Activated T-cell treated with anti-CD3 and anti-CD28 coated beads, Interleukin-2, amount 50 U/mL, for 4 hours (primary cell): ENCODE results near the gene ENTPD6. TPM values are rescaled to one million over a fixed set of nuclear protein-coding genes. Genes with fewer than 3 reads are reported as not detected.
"Not testable (repeated sequence)": the region's sequence is repeated elsewhere in the genome, so short reads cannot be mapped to it uniquely, and the experiment has no call there.

Experiments
- ATAC-seq, 2 donors: fragments of 200-7000 bp; cut with Tn5 transposase; one replicate each; pipeline ENCODE4 v1.10.0; 2021
- DNase-seq: peaks from one replicate; pipeline ENCODE4 v3.0.0-alpha.2; 2020
- H3K27me3 Mint-ChIP-seq: one replicate; pipeline ENCODE4 v1.8.0; 2021; ENCODE audit warnings: low read depth, mixed read lengths
- H3K36me3 Mint-ChIP-seq: one replicate; pipeline ENCODE4 v1.8.0; 2022; ENCODE audit warnings: mixed read lengths; ENCODE audit not compliant: insufficient read depth
- H3K4me1 Mint-ChIP-seq: one replicate; pipeline ENCODE4 v1.8.0; 2021; ENCODE audit warnings: low read depth, mixed read lengths
- H3K4me3 Mint-ChIP-seq: one replicate; pipeline ENCODE4 v1.8.0; 2021; ENCODE audit warnings: mild to moderate bottlenecking, moderate library complexity, mixed read lengths
- H3K9me3 Mint-ChIP-seq: one replicate; pipeline ENCODE4 v1.8.0; 2021; ENCODE audit warnings: mixed read lengths
- total RNA-seq, 3 donors: library from RNA; stranded (reverse); gene quantifications; one replicate each; pipeline ENCODE4 v1.2.1, GENCODE V29; 2021

Gene ENTPD6
- total RNA-seq: 10 to 100 TPM; 43.4 to 51.2 (median 47.1) TPM

DNA sequence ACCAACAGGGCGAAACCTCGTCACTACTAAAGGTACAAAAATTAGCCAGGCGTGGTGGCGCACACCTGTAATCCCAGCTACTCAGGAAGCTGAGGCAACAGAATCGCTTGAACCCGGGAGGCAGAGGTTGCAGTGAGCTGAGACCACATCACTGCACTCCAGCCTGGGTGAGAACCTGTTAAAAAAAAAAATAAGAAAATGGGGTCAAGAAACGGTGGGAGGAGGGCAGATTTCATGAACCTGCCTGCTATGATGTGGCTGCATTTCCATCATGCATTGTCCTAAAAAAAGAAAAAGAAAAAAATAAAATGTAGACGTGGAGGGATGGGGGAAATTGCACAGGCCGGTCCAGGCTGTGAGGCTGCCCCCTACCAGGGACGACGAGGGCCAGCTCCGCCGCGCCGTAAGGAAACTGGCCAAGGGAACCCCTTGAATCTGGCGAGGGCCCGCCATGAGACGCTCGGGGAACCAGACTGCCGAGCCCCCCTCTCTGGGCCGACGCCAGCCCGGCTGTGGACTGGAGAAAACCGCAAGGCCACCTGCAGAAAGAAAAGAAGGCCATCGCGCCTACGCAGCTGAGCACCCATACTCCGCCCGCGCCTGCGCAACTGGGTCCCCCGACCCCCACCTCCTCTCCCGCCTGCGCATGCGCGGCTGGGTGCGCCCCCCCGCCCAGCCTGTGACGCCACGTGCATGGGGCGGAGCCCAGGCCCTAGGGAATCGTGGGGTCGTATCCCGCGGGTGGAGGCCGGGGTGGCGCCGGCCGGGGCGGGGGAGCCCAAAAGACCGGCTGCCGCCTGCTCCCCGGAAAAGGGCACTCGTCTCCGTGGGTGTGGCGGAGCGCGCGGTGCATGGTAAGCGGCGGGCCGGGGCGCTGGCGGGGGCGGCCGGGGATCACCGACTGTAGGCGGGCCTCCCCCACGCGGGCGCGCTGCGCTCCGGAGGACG lies at the start of gene ENTPD6:
Gene ENTPD6, plus strand, starts transcription at position 699 of the 948 bp plus-strand sequence. CDS start 10,825 bp downstream, outside the sequence.
- DNase-seq (peak; percentile 89), ATAC-seq (peak; percentile 83 to 84)
- no peaks in the 10 kb centered on the region for H3K9me3 Mint-ChIP-seq
- peak within 1 kb of the TSS; percentile 86 for H3K4me3 Mint-ChIP-seq
- peaks cover 36% of the 10 kb centered on the region for H3K4me1 Mint-ChIP-seq
- H3K36me3 Mint-ChIP-seq: no peaks in the 10 kb centered on the region
- no peaks in the 10 kb centered on the region for H3K27me3 Mint-ChIP-seq

DNA sequence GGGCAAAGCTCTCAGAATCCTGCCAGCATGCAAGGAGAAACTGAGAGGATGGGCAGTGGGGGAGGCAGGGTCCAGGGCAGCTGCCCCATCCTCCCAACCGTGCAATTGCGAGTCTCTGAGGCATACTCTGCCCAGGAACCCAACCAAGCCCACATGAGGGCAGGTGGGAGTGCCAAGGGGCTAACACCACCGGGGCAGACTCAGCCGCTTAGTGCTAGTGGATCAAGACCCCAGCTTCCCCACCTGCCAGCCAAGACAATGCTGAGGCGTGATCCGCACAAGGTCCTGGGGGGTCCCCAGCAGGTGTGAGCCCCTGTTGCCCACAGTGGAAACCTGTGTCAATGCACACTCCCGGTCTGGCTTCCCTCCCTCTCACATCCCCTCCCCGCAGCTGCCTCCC lies 48.5 kb upstream of the ENTPD6 start:
- Mint-ChIP-seq H3K9me3 (no peaks in the 10 kb centered on the region), H3K36me3 (no peaks in the 10 kb centered on the region), H3K4me3 (no peak overlapping the region), H3K27me3 (peaks cover 17% of the 10 kb centered on the region), H3K4me1 (peaks cover 4% of the 10 kb centered on the region)
- DNase-seq: no peak
- ATAC-seq: no peak

DNA sequence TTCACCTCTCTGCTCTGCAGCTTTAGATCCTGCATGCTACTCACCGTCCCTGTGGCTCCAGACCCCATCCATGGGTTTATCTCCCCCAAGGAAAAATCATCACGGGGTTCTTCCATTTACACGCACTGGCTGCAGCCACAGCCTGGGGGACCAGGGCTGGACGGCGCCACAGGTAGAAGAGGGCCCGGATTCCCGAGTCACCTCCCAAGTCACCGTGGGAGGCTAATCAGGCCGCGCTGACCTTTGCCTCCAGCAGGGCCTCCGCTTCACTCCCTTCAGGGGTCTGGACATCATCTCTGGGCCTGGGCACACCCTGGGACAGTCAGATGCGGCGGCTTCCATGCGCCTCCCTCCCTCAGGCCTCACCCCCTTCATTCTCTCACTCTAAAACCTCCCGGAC lies 47.8 kb upstream of the ENTPD6 start:
- no peak overlapping the region for H3K4me3 Mint-ChIP-seq
- no peaks in the 10 kb centered on the region for H3K9me3 Mint-ChIP-seq
- H3K27me3 Mint-ChIP-seq: peaks cover 17% of the 10 kb centered on the region
- DNase-seq (no peak), ATAC-seq (no peak)
- peaks cover 4% of the 10 kb centered on the region for H3K4me1 Mint-ChIP-seq
- no peaks in the 10 kb centered on the region for H3K36me3 Mint-ChIP-seq

DNA sequence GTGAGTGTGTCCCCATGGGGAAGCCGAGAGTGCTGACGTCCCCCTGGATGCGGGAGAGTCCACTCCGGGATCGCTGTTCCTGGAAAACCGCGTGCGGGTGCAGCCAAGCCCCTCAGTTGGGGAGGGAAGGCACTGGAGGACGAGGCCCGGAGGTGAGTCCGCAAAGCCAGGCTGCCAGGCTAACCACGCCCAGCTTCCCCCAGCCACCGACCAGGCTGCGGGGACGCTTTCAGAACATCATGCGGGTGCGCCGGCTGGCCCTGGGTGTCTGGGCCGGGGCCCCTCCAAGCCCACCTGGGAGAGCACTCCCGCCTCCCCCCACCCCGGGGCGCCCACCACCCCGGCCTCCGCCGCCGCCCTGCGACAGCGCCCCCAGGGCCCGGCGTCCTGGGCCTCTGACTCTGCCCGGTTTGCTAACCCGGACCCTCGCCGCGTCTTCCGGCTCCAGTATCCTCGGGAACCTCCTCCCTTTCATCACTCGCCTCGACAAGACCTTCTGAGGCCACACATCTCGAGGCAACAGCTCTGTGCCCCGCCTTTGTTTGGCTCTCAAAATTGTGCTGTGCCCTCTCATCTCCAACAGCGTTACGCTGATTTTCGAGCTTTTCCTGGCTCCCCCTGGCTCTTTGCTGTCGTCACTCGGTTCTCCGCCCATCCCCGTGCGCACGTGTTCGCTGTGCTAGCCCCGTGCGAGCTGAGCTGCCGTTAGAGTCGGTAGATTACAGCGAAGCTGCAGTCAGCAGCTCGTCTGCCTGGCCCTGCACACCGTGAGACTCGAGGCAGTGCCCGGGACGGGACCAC lies 47.1 kb upstream of the ENTPD6 start:
- ATAC-seq: peak; percentile 87 to 91
- no peaks in the 10 kb centered on the region for H3K9me3 Mint-ChIP-seq

DNA sequence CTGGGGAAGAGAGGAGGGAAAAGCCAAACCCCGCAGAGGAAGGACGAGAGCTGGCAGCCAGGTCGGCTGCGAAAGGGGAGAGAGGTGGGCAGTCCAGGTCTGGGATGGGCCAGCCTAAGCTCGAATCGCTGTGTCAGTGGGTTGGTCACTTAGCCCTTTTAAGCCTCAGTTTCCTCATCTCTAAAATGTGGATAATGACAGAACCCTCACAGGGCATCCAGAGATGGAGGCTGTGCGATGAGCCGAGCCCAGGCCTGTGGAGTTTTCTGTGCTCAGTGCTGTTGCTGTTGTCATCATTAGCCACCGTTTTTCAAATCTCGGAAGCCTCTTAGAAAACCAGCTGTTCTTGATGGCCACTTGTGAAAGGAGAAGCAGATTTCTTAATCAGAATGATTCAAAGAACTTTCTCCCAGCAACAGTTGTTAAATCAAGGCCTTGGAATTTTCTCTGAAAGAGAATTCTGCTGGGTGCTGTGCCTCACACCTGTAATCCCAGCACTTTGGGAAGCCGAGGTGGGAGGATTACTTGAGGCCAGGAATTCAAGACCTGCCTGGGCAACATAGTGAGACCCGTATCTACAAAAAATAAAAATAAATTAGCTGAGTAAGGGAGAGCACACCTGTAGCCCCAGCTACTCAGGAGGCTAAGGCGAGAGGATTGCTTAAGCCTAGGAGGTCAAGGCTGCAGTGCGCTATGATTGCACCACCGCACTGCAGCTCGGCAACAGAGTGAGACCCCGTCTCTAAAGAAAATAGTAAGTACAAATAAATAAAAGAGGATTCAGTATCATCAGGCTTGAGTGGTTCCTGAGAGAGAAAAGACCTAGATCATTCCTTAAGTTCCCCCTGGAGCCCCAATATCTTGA lies 46.3 kb upstream of the ENTPD6 start:
- Mint-ChIP-seq H3K36me3 (no peaks in the 10 kb centered on the region), H3K9me3 (no peaks in the 10 kb centered on the region), H3K27me3 (peaks cover 17% of the 10 kb centered on the region), H3K4me1 (peaks cover 4% of the 10 kb centered on the region), H3K4me3 (peak overlapping the region; percentile 85)
- no peak for ATAC-seq
- DNase-seq: no peak

More for the DNA sequence above, 47.1 kb upstream of the ENTPD6 start:
- peaks cover 4% of the 10 kb centered on the region for H3K4me1 Mint-ChIP-seq
- no peaks in the 10 kb centered on the region for H3K36me3 Mint-ChIP-seq
- peak; percentile 67 for DNase-seq
- peaks cover 17% of the 10 kb centered on the region for H3K27me3 Mint-ChIP-seq
- H3K4me3 Mint-ChIP-seq: peak overlapping the region; percentile 85

DNA sequence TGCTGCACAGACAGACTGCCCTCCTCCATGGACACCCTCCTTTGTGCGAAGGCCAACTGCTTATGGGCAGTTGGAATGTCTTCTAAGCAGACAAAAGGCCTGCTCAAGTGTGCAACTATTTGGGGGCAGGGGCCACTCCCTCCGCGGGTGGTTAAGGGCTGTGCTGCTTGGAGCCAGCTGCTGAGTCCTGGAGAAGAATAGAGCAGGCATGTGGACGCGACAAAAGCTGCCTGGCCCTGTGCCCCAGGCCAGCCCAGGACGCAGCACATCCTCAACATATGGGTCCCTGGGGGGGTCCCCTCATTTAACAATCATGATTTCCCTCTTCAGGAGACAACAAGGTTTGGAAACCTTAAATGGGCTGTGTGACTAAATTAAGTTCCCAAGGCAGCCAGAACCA lies 45.5 kb upstream of the ENTPD6 start:
- Mint-ChIP-seq H3K36me3 (no peaks in the 10 kb centered on the region), H3K9me3 (no peaks in the 10 kb centered on the region), H3K4me1 (peaks cover 4% of the 10 kb centered on the region), H3K4me3 (no peak overlapping the region), H3K27me3 (peaks cover 17% of the 10 kb centered on the region)
- DNase-seq: no peak
- no peak for ATAC-seq

DNA sequence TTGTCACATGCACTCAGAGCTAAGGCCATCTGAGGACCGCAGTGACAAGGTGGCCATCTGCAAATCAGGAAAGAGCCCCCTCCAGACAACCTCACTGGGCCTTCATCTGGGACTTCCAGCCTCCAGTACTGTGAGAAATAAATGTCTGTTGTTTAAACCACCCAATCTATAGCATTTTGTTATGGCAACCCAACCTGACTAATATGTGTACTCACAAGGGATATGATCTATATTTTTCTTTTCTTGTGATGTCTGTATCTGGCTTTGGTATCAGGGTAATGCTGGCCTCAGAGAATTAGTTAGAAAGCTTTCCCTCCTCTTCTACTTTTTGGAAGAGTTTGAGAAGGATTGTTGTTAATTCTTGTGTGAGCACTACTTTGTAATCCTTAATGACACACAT lies 37.5 kb upstream of the ENTPD6 start:
- H3K4me3 Mint-ChIP-seq: no peak overlapping the region
- H3K36me3 Mint-ChIP-seq: no peaks in the 10 kb centered on the region
- peaks cover 6% of the 10 kb centered on the region for H3K27me3 Mint-ChIP-seq
- no peak for ATAC-seq
- H3K9me3 Mint-ChIP-seq: no peaks in the 10 kb centered on the region
- peaks cover 12% of the 10 kb centered on the region for H3K4me1 Mint-ChIP-seq
- no peak for DNase-seq

DNA sequence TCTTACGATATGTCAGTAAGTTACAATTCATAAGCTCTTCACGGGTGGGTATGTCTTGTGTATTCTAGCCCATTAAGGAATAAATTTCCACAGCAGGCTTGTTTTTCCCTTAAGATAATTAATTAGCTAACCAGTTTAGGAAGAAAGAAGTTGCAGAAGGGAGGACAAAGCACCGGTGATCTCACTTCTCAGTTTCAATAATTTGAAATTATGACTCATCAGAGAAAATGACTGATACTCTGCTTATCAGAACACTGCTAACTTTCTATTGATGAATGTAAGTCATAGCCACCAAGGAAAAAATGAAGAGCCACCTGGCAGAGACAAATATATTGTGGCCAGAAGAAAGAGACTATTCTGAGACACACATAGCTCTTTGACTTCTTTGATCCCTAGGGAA lies 35.0 kb upstream of the ENTPD6 start:
- peaks cover 6% of the 10 kb centered on the region for H3K27me3 Mint-ChIP-seq
- H3K4me1 Mint-ChIP-seq: peaks cover 12% of the 10 kb centered on the region
- no peaks in the 10 kb centered on the region for H3K9me3 Mint-ChIP-seq
- ATAC-seq (peak; percentile 86 to 92), DNase-seq (no peak)
- no peak overlapping the region for H3K4me3 Mint-ChIP-seq
- H3K36me3 Mint-ChIP-seq: no peaks in the 10 kb centered on the region

DNA sequence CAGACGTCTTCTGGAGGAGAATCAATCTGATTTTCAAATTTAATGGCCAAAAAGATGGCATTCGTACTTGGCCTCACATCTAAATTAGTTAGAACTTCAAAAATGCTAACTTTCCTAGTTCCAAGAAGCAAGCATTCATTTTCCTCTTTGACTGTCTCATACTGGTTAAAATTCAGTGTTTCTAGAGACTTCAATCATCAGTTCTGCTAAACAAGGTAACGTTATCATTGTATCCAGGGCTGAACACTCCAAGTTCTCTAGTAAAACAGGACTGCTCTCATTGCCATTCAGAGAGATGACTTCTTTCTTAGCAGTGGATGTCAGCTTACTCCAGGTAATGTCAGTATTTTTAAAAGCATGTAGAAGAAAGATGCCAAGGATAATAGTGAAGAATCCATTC lies 34.6 kb upstream of the ENTPD6 start:
- Mint-ChIP-seq H3K36me3 (no peaks in the 10 kb centered on the region), H3K9me3 (no peaks in the 10 kb centered on the region), H3K4me1 (peaks cover 12% of the 10 kb centered on the region), H3K4me3 (no peak overlapping the region), H3K27me3 (peaks cover 6% of the 10 kb centered on the region)
- no peak for DNase-seq
- ATAC-seq: peak; percentile 57 to 66

DNA sequence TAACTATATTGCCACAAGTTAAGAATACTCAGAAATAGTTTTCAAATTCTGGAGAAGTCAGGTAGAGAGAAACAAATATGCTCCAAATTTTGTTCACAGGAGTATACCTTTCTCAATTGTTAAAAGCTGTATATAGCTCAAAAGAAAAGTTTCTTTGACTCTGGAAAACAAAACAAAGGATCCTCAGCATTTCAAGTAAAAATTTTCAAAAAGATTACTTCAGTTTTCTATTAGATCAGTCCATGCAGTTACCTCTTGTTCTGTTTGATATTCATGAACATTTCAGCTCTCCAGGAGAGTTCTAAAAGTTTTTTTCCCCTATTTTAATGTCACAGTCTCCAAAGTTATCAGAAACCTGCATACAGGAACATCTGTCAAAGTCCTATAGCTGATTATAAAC lies 30.4 kb upstream of the ENTPD6 start:
- no peaks in the 10 kb centered on the region for H3K9me3 Mint-ChIP-seq
- peaks cover 21% of the 10 kb centered on the region for H3K27me3 Mint-ChIP-seq
- no peaks in the 10 kb centered on the region for H3K36me3 Mint-ChIP-seq
- DNase-seq (no peak), ATAC-seq (no peak)
- H3K4me3 Mint-ChIP-seq: no peak overlapping the region
- peaks cover 11% of the 10 kb centered on the region for H3K4me1 Mint-ChIP-seq

DNA sequence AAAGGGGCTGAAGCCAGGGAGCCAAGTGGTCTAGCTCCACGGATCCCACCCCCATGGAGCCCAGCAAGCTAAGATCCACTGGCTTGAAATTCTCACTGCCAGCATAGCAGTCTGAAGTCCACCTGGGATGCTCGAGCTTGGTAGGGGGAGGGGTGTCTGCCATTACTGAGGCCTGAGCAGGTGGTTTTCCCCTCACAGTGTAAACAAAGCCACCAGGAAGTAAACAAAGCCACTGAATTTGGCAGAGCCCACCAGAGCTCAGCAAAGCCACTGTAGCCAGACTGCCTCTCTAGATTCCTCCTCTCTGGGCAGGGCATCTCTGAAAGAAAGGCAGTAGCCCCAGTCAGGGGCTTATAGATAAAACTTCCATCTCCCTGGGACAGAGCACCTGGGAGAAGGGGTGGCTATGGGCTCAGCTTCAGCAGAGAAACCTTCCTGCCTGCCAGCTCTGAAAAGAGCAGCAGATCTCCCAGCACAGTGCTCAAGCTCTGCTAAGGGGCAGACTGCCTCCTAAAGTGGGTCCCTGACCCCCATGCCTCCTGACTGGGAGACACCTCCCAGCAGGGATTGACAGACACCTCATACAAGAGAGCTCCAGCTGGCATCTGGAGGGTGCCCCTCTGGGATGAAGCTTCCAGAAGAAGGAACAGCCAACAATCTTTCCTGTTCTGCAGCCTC lies 29.3 kb upstream of the ENTPD6 start:
- H3K9me3 Mint-ChIP-seq, H3K36me3 Mint-ChIP-seq, H3K4me1 Mint-ChIP-seq, ATAC-seq, DNase-seq, H3K4me3 Mint-ChIP-seq: not testable (repeated sequence)
- peaks cover 21% of the 10 kb centered on the region for H3K27me3 Mint-ChIP-seq

DNA sequence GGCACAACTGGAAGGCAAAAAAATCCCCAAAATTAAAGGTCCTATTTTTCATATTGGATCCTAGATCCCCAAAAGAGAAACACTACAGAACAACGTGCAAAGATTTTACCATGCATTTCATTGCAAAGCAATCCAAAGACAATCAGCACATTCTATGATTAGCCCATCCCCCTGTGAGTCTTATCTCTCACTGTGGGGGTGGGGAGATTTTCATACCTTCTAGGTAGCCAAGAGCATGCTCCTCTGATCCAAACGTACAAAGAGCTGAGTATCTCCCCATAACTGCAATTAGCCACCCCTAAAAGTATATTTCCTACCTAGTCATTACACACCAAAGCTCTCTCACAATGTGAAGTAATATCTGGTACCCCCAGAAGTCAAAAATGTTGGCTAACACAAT lies 22.2 kb upstream of the ENTPD6 start:
- Mint-ChIP-seq H3K36me3 (no peaks in the 10 kb centered on the region), H3K4me1 (no peaks in the 10 kb centered on the region), H3K4me3 (no peak overlapping the region), H3K9me3 (peaks cover 5% of the 10 kb centered on the region), H3K27me3 (peaks cover 8% of the 10 kb centered on the region)
- ATAC-seq (no peak), DNase-seq (no peak)

DNA sequence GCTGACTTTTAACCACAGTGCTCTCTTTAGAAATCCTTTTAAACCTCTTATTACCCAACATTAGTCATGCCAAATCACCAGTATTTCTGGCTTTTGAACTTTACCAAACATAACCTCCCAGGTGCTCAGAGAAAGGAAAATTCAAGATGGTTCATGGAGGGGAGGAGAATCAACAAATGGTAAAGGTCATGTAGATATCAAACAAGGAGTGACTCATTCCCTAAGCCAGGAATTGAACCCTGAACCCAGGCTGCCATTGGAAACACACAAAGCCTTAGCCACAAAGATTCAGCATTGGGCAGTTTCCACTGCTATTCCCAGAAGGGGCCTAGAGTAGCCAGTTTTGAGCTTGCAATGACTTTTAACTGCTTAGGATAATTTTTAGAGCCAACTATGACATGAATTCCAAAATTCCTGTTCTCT lies 21.6 kb upstream of the ENTPD6 start:
- ATAC-seq (no peak), DNase-seq (no peak)
- H3K36me3 Mint-ChIP-seq: no peaks in the 10 kb centered on the region
- H3K9me3 Mint-ChIP-seq: peaks cover 5% of the 10 kb centered on the region
- peaks cover 6% of the 10 kb centered on the region for H3K27me3 Mint-ChIP-seq
- H3K4me1 Mint-ChIP-seq: no peaks in the 10 kb centered on the region
- no peak overlapping the region for H3K4me3 Mint-ChIP-seq
